Measurements from ENCODE around the gene BRI3BP.
"Not testable (repeated sequence)": the region's sequence is repeated elsewhere in the genome, so short reads cannot be mapped to it uniquely, and the experiment has no call there.

Gene BRI3BP

DNA sequence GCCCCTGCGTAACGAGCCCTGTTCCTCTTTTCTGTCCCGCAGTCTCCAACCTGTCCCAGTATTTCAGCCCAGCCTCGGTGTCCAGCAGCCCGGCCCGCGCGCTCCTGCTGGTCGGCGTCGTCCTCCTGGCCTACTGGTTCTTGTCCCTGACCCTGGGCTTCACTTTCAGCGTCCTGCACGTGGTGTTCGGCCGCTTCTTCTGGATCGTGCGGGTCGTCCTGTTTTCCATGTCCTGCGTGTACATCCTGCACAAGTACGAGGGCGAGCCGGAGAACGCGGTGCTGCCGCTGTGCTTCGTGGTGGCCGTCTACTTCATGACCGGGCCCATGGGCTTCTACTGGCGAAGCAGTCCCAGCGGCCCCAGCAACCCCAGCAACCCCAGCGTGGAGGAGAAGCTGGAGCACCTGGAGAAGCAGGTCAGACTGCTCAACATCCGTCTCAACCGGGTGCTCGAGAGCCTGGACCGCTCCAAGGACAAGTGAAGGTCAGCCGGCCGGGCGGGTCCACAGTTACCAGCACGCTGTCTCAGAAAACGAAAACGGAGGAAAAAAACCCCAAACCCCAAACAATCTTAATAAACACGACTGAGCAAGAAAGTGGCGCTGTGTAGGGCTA, 31.6 kb downstream of the BRI3BP start:
- no peak for DNase-seq

DNA sequence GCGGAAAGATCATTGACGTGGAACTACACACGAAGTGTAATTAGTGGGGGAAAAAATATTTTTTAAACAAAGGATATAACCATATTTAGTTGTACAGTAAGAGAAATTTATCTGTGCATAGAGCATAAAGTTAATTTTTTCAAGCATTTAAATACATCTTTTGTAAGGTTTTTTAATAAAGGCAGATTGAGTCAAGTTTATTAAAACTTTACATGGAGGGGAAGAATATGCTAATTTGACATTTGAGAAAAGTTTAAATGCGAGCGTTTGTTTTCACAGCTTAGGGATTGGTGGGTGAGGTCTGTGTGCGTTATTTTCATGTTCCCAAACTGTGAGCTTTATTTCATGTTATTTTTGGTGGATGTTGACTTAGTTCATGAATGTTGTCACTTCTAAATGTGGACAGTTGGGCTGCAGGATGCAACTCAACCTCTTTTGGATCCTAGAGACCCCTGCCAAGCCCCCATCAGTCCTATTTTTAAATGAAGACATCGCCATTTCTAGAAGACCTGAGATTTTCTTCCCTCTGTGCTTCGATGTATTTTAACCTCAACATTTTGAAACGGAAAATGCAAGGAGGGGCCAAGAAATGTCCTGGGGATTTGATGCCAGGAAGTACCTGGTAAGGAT, 32.3 kb downstream of the BRI3BP start:
- no peak for DNase-seq

DNA sequence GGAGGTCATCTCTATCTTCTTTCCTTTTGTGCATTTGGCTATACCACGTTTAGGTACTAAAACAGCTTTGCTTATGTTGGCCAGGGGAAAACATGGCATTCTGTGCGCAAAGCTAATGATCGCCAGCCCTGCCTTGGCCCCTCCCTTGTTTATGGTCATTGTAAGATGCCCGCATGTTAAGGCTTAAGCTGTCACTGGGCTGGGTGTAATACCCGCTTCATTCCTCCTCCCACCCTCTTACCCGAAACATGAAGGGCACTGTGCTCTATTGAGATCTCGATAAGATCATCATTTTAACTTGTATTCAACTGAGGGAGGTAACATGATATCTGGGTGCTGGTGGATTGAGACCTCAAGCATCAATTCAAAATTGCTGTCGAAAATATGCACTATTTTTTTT, 34.7 kb downstream of the BRI3BP start:
- DNase-seq = no peak

DNA sequence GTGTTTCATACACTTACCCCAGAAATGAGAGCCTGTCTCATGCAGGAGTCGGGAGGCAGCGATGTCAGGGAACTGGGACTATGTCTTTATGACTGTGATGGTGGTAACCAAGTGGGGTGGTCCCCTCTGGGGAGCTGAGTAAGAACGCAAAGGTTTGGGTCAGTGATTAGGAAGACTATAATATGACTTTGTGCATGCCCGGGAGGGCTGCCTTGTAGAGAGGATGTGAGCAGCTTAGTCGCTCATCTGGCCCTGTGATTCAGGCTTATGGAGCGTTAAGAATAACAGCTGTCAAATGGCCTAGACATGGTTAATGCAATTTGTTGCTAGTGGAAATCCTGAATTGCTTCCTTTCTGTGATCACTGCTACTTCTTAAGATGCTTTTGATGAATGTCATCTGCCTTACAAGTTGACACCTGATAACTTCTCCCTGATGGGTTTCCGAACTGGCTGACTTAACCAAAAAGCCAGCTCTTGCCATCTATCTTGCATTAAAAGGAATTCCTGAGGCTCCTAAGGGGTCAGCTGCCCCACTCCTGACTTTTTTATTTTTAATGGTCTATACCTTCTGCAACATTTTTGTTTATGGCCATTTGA, 36.4 kb downstream of the BRI3BP start:
- no peak for DNase-seq

DNA sequence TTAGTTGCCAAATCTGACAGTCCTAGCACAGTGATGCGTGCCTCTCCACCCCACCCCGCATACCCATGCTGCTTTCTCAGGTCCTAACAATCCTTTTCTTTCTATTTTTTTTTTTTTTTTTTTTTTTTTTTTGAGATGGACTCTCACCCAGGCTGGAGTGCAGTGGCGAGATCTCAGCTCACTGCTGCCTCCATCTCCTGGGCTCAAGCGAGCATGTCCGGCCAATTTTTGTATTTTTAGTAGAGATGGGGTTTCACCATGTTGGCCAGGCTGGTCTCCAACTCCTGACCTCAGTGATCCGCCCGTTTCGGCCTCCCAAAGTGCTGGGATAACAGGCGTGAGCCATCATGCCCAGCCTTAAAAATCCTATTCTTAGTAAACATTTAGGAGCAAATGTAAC, 38.0 kb downstream of the BRI3BP start:
- DNase-seq = not testable (repeated sequence)

DNA sequence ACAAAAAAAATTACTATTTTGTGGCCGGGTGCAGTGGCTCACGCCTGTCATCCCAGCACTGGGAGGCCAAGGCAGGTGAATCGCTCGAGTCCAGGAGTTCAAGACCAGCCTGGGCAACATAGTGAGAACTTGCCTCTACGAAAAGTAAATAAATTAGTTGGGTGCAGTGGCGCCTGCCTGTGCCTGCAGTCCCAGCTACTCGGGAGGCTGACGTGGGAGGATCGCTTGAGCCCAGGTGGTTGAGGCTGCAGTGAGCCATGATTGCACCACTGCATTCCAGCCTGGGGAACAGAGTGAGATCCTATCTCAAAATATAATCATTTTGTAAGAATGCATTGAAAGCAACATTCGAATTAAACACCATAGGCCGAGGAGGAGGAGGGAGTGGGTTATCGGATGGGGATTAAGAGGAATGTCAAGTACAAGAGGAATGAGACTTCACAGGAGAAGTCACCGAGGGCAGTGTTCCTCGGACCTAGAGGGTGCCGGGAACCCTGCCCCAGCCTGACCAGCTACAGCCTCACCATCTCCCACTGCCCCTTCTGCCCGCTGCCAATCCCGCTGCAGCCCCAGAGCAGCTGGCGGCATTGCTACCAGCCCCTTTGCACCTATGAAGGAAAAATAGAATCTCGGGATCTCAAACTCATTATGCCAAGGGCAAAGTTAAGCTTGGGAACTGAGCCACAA, 39.2 kb downstream of the BRI3BP start:
- no peak for DNase-seq

DNA sequence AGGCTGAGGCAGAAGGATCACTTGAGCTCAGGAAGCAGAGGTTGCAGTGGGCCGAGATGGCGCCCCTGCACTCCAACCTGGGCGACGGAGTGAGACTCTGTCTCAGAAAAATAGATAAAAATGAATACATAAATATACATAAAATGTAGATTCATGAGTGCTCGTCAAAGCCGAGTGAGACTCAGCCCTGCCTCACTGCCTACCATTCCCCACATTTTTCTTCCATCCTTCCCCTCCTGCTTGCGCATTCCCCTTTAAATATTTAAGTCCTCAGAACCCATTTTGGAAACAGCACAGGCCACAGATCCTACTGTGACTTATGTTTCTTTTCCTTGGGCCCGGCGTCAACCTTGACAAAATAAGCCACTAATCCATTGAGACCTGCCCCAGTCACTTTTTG, 39.8 kb downstream of the BRI3BP start:
- DNase-seq = no peak

DNA sequence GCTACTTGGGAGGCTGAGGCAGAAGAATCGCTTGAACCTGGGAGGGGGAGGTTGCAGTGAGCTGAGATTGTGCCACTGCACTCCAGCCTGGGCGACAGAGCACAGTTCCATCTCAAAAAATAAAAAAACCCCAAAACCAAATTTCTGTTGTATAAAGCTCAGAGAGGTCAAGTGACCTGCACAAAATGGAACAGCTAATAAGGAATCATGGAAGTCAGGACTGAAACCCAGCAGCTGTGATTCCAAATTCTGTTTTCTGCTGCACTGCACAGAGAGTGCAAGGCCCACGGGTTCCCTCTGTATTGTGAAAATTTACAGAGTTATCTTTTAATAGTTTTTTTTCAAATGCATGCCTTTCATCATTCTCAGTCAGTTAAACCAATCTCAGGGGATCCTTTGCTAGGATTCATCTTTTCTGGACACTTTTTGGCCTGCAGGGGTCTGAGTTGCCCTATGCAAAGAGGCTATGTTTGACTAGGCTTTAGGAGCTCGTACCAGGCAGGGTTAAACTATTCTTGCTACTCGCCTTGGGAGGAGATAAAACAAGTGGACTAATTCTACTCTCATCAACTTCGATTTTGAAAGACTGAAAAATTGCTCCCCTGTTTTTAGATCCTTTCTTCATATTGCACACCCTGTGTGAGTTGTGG, 45.7 kb downstream of the BRI3BP start:
- no peak for DNase-seq

DNA sequence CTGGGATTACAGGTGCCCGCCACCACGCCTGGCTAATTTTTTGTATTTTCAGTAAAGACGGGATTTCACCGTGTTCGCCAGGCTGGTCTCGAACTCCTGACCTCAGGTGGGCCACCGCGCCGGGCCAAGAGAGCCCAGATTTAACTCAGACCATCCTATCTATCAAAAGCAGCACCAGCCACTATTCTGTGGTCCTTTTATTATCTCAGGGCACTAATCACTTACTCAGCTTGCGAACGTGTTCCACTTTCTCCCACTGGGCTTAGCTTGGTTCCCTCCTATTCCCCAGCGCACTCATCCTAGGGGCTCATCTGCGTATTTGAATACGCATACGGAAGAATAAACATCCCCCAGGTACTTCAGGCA, 55.6 kb downstream of the BRI3BP start:
- DNase-seq = no peak

DNA sequence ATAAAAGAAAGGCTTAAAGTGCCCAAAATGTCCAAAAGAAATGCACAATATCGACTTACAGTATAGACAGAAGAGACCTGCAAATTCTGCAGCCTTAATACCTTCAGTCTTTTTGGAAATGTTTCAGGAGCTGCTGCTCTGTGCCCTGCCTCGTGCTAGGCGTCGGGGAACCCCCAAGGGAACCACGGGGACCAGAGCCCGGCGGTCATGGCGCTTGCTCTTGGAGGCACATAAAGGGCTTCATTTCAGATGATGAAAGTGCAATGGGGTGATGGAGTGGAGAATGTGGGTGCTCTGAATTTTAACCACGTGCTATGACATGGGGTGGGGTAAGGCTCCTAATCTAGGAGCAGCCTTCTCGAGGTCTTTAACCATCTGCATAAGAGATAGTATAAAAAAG, 57.0 kb downstream of the BRI3BP start:
- DNase-seq = no peak

DNA sequence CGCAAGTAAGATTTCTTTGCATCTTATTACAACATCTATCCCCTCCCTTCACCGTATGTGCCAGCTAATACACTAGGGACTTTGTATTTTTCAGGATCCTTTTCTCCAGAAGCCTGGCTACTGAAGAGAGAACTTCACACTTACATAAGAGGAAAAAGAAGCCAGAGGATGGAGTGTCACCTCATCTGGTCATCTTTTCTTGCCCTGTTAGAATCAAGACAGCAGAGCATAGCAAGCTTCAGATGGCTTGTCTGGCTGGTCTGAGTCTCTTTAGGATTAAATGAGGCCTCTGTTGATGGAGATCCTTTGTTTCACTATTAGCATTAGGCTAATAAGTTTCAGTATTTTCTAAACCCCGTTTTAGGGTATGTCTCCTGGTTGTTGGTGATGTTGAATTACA, 57.4 kb downstream of the BRI3BP start:
- no peak for DNase-seq

DNA sequence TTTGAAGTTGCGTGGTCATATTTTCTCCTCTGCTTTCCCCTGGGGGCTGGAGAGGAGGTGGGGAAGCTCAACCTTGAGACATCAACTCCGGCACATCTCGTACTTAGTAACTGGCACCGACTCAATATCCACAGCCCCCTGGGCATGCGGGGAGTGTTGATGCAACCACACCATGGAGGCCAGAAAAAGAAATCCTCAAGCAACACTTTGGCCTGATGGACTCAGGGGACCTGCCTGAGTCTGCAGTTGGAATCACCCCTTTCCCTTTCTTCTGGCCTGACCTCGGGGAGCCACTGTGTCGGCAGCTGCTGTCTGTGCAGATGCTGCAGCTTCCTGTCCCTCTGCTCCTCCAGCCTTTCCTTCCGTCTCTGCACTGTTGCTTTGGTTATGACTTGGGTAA, 60.4 kb downstream of the BRI3BP start:
- DNase-seq = no peak

DNA sequence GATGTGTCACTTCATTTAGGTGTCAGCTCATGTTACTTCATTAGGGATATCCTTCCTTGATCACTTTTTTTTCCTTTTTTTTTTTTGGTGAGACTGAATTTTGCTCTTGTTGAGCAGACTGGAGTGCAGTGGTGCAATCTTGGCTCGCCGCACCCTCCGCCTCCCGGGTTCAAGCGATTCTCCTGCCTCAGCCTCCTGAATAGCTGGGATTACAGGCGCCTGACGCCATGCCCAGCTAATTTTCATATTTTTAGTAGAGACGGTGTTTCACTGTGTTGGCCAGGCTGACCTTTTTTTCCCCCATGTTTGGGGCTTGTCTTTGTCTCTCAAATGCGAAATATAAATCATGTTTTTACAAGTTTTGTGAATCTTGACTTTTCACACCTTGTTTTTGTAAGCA, 62.1 kb downstream of the BRI3BP start:
- no peak for DNase-seq

DNA sequence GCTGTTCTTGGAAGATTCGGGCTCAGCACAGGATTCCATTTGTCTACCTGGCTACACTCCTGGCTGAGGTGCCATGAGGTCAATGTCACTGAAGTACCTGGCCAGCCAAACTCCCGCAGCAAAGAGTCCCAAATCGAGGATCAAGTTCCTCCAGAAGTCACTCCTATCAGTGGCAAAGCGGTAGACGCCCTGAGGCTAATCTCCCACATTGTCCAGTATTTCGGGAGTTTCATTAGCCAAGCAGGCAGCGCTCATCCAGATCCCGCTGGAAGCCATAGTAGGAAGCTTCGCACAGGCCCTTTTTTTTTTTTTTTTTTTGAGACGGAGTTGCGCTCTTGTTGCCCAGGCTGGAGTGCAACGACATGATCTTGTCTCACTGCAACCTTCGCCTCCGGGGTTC, 62.9 kb downstream of the BRI3BP start:
- no peak for DNase-seq

DNA sequence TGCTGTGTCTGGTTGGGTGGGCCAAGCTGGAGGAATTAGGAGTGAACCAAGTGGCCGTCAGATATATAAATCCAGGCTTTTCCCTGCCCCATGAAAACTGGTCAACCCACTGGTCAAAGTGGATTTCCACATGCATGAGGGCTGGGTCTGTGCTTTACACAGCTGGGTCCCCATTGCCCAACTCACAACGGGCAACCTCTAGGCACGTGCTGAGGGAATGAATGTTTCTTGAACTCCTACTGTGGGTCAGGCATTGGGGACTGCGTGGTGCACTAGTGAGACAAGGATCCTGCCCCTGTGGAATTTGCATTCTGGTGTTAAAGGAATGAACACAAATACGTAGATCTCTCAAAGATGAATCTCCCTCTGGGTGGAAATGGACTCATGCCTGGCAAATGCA, 64.3 kb downstream of the BRI3BP start:
- no peak for DNase-seq

DNA sequence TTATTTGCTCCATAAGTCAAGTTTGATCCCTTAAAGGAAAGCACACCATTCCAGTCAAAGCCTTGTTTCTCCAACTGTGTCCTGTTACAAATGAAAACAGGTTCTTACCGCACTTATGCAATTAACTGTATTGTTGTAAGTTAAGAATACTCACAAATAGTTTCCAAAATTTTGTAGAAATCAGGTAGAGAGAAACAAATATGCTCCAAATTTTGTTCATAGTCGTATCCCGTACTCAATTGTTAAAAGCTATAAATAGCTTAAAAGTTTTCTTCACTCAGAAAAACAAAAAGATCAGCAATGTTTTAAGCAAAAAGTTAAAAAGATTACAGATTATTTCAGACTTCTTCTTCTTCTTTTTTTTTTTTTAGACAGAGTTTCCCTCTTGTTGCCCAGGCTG, 67.8 kb downstream of the BRI3BP start:
- no peak for DNase-seq

DNA sequence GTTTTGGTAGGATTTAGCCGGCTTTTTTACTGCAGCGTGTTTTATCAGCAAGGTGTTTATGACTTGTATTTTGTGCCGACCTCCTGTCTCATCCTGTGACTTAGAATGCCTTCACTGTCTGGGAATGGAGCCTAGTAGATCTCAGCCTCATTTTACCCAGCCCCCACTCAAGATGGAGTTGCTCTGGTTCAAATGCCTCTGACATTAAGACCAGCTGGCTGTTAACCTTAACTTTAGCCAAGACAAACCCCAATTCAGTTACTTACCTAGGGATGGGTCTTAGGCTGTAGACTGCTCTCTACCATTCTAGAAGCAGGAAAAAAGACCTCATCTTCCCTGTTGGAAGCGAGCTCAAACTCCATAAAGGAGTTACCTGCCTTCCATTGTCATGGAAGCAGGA, 70.1 kb downstream of the BRI3BP start:
- DNase-seq = not testable (repeated sequence)

DNA sequence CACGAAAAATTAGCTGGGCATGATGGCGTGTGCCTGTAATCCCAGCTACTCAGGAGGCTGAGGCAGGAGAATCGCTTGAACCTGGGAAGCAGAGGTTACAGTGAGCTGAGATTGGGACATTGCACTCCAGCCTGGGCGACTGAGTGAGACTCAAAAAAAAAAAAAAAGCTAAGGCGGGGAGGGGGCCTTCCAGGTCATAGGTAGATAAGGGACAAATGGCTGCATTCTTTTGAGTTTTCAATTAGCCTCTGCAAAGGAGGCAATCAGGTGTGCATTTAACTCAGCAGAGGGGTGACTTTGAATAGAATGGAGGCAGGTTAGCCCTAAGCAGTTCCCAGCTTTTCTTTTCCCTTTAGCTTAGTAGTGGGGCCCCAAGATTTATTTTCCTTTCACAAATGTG, 71.0 kb downstream of the BRI3BP start:
- no peak for DNase-seq

DNA sequence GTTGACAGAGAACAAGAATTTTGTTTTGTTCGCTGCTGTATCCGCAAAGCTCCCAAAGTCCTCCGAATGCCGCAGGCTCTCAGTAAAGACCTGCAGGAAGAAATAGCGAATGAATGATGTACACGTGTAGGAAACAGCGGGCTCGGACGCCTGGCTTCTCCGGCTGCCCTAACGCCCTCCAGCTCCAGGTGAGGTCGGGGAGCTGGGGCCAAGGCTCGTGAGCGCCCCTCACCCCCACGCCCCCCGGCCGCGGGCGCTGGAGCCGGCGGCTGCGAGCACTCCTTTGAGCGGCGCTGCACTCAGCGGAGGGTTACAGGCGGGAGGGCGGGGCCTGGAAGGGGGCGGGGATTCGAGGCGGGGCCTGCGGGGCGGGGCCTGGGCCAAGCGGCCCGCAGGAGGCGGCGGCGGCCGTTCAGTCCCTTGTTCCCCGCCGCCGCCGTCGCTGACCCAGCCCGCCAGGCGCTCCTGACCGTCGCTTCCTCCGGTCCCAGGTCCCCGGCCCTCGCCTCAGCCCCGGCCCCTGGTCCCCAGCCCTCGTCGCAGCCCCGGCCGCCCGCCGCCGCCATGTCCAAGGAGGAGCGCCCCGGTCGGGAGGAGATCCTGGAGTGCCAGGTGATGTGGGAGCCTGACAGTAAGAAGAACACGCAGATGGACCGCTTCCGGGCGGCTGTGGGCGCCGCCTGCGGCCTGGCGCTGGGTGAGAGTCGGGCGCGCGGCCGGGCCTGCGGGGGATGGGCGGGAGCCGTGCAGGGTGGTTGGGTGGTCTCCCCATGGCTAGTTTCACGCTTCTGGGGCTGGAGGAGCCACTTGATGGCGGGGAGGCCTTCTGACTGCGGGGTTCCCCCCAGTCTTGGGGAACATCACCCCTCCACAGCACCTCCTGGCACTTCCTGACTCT, 71.8 kb downstream of the BRI3BP start, which contains the start of gene AACS:
Gene AACS, plus strand, starts transcription at position 415 of the 898 bp plus-strand sequence. Its CDS starts 150 bp downstream, at position 565.
- DNase-seq = peak; percentile 70

DNA sequence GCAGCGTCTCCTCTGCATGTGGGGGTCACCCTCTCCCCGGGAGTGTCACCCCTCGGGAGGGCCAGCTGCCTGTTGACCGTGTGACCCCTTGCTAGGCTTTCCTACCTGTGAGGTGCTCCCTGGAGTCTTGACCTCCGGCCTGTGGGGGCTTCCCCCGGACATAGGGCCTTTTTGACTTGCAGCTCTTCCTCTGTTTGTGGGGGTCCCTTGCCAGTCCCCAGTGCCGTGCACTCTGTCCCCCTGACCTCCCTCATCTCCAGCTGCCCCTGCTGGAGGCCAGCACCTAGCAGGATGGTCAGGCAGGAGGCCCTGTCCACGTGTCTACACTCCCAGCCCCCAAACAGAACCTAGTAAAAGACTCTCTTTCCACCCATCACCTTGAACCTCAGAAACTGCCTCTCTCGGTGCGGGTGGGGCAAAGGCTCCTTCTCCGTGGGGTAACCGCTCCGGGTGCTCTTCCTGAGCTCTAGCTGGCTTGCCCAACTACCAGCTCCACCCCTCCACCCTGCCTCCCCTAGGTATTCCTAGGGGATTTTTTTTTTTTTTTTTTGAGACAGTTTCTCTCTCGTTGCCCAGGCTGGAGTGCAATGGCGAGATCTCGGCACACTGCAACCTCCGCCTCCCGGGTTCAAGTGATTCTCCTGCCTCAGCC, 72.6 kb downstream of the BRI3BP start:
- DNase-seq = no peak

DNA sequence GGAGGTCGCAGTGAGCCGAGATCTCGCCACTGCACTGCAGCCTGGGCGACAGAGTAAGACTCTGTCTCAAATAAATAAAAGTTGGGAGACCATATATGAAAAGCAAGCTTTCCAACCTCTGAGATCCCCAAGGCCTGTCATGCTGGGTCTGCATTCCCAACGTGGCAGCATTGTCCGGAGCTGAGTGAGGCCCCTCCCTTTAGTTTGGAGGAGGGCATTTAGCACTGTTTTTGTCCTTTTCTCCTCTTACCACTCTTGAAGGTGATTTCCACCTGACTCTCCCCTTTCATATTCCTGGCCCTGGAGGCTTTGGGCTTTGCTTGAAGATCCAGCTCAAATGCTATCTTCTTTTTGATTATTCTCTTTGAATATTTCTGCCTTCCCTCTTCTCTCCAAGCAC, 74.9 kb downstream of the BRI3BP start:
- no peak for DNase-seq

DNA sequence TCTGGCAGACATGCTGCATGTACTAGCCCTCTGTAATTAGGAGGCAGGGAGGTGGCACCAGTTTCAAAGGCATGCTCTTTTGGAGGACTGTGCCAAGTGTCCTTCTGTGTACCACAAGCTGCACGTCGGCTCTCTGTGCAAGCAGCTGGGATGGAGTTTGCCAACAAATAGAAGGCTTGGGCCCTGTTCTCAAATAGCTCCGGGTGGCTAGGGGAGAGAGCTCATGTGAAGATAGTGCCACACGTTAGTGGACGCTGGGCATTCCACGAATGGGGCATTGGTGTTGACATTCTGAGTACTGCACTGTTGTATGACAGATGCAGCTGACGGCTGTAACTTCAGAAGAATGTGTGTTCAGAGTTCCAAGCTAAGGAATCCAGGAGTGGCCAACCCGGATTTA, 76.2 kb downstream of the BRI3BP start:
- DNase-seq = no peak
